GM18507 (cell line): ENCODE data around the gene ARSB.
"Not testable (repeated sequence)": the region's sequence is repeated elsewhere in the genome, so short reads cannot be mapped to it uniquely, and the experiment has no call there.

ENCODE experiments used
- DNase-seq: peaks from one replicate; pipeline ENCODE4 v3.0.0; 2011; ENCODE audit warnings: low read depth; ENCODE audit not compliant: insufficient read length; ENCODE audit errors: extremely low spot score
- FAIRE-seq: peaks from 2 replicates; lab custom pipeline; 2011; peaks lifted over from hg19 to GRCh38; lab: Jason Lieb, UNC

ARSB gene

GRCh38 chr5:78744951-78745534 is 240.1 kb downstream of the ARSB start:
- DNase-seq (no peak), FAIRE-seq (no peak)

- DNase-seq, result no peak
- no peak for FAIRE-seq
These were observed 244.1 kb downstream of the ARSB start for GRCh38 chr5:78741019-78741418.

GRCh38 chr5:78738693-78739300 is 246.3 kb downstream of the ARSB start:
- no peak for FAIRE-seq
- no peak for DNase-seq

GRCh38 chr5:78738104-78738503 is 247.0 kb downstream of the ARSB start:
- no peak for DNase-seq
- no peak for FAIRE-seq

GRCh38 chr5:78735834-78736463 is 249.2 kb downstream of the ARSB start:
- FAIRE-seq, result no peak
- DNase-seq, result no peak

GRCh38 chr5:78734950-78735349 is 250.2 kb downstream of the ARSB start:
- no peak for FAIRE-seq

GRCh38 chr5:78734094-78734845 is 250.8 kb downstream of the ARSB start:
- peak; percentile 67 for FAIRE-seq
- no peak for DNase-seq

More at GRCh38 chr5:78734950-78735349, 250.2 kb downstream of the ARSB start:
- DNase-seq, result no peak

GRCh38 chr5:78732721-78733120 is 252.4 kb downstream of the ARSB start:
- not testable (repeated sequence) for DNase-seq
- peak; percentile 46 for FAIRE-seq

GRCh38 chr5:78731884-78732283 is 253.2 kb downstream of the ARSB start:
- no peak for DNase-seq
- peak; percentile 42 for FAIRE-seq

- no peak for DNase-seq
These were observed 254.6 kb downstream of the ARSB start for GRCh38 chr5:78730300-78731094.

GRCh38 chr5:78727786-78728761 is 257.0 kb downstream of the ARSB start:
- DNase-seq (peak; percentile 40), FAIRE-seq (peak; percentile 97)

More at GRCh38 chr5:78730300-78731094, 254.6 kb downstream of the ARSB start:
- no peak for FAIRE-seq
